GM19023 (cell line): ENCODE results near the gene GDAP1L1.

Source experiments
- ATAC-seq: cut with Tn5 transposase; IDR thresholded peaks from one replicate; pipeline ENCODE4 v1.9.1; 2021; ENCODE audit warnings: mild to moderate bottlenecking, moderate library complexity; ENCODE audit not compliant: unreplicated experiment

The GDAP1L1 gene

GRCh38 chr20:44247131-44247571 lies at the start of gene GDAP1L1:
GDAP1L1 (plus strand) TSS chr20:44247308; CDS start chr20:44247335, 27 bp downstream.
- no peak for ATAC-seq

- no peak for ATAC-seq
Observed at GRCh38 chr20:44198872-44199271, 48.2 kb upstream of the GDAP1L1 start.

DNA sequence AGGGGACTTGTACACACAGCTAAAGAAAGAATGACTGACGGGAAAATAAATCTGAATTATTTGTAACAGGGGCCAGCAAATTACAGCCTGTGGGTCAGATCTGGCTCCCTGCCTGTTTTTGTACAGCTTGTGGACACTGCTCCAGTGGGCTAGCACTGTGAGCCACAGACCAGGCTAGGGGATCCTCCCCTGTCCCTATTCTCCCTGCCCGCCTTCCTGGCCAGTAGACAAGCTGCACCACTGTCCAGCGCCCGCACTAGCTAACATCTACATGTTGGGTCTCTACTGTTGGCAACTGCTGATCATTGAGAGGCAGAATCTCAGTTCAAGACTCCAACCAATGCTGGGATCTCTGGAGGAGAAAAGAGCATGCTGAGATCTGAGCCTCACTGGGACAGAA lies 47.2 kb upstream of the GDAP1L1 start:
- no peak for ATAC-seq

DNA sequence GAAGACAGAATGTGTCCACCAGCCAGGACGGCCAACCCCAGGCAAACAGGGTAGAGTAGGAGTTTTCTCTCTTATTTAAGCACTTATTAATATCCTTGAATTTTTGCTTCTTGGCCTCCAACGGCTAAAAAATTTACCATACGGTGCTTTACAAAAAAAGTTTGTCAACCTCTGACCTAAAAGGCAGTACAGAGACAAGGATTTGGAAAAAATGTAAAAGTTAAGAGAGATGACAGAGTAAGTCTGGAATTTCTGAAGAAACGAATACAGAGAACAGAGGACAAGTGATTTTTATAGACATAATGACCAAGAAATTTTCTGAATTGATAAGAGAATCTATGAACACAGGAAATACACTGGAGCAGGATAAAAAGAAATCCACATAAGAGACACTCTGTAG lies 46.7 kb upstream of the GDAP1L1 start:
- ATAC-seq, result no peak

DNA sequence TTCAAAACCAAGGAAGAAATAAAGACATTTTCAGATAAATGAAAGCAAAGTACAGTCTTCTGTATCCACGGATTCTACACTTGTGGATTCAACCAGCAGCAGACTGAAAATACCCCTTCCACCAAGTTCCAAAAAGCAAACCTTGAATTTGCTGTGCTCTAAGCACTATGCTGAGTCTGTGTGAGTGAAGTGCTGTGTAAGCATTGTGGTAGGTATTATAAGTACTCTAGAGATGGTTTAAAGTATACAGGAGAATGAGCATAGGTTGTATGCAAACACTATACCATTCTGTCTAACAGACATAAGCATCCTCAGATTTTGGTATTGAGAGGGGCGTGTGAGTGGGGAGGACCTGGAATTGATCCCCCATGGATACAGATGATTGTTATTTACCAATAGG lies 46.1 kb upstream of the GDAP1L1 start:
- ATAC-seq, result no peak

DNA sequence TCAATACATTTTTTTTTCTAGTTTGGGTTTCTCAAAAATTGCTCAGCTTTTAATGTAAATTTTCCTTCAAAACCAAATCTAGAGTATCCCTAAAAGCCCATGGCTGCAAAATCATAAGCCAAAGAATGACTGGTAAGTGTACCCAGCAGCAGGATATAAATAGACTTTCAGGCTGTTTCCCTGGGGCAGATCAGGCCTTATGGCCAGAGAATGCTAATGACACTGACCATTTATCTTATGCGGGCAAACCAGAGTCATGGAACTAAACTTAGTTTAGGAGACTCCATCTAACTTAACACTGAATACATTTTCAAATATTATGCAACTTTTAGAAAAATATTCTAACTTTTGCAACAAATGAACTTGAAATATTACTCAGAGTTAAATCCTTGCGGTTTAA lies 43.9 kb upstream of the GDAP1L1 start:
- no peak for ATAC-seq

- no peak for ATAC-seq
Observed at GRCh38 chr20:44204156-44204831, 42.8 kb upstream of the GDAP1L1 start.

DNA sequence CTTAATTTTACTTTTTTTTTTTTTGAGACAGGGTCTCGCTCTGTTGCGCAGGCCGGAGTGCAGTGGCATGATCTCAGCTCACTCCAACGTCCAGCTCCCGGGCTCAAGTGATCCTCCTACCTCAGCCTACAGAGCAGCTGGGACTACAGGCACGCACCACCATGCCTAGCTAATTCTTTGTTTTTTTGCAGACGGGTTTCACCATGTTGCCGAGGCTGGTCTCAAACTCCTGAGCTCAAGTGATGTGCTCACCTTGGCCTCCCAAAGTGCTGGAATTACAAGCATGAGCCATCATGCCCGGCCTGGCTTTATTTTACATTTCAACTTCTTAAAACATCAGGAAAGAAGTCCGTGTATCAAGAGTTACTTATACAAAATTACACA lies 42.3 kb upstream of the GDAP1L1 start:
- ATAC-seq, result no peak

DNA sequence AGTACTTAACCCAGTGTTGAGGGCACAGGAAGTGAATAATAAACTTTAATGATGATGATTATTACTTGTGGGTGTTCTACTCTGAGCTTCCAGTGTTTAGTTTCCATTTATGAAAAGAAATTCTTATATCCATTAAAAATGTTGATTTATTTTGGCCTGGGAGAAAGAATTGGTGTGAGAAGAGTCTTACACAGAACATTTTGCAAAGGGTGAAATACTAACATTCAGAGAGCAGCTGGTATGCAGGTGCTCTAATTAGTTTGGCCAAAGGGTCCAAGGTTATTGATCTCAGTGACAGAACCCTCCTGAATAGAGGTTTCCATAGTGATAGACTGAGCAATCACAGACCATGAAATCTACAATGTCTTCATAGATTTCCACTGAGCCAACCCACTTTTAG lies 41.0 kb upstream of the GDAP1L1 start:
- no peak for ATAC-seq

DNA sequence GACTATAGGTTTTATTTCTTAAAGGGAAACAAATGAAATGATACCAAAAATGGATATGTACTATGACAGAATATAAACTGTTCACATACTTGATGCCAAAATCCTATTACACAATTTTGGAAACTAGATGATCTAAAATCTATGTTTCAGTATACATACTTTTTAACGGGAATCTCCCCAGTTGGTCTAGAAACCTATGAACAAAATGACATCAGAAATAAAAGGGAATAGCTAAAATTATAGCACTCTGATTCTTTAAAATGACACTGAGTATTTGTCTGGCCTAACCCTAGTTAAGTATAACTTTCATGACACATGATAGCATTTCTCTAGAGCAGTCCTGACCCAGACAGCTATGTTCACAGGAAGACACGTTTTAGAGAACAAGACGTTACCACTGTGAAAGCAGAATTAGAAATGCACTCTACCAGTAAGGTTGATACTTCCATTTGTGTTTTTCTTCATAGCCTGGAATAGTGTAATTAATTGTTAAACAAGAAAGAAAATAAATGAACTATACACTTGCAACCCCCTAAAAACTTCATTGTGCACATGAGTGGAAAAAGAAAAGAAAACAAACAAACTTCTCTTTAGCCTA lies 39.9 kb upstream of the GDAP1L1 start:
- ATAC-seq, result no peak

DNA sequence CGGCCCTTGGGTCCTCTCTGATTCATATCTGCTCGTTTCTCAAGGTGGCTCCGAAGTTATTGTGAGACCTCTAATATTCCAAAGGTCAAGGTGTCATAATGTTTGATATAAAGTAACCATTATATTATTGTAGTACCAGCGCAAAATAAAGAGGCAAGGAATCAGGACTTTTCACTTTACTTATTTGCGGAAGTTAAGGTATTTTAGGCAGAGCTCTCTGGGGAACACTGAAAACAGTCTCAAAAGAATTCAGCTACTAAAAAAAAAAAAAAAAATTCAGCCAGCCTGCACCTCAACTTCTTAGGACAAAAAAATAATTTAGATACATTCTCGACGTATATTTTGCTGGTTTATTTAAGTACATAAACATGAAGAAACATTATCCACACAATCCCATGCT lies 38.9 kb upstream of the GDAP1L1 start:
- ATAC-seq, result no peak

- ATAC-seq, result no peak
Observed at GRCh38 chr20:44208770-44209169, 38.3 kb upstream of the GDAP1L1 start.

- peak; percentile 2 for ATAC-seq
Observed at GRCh38 chr20:44209686-44210405, 37.3 kb upstream of the GDAP1L1 start.

DNA sequence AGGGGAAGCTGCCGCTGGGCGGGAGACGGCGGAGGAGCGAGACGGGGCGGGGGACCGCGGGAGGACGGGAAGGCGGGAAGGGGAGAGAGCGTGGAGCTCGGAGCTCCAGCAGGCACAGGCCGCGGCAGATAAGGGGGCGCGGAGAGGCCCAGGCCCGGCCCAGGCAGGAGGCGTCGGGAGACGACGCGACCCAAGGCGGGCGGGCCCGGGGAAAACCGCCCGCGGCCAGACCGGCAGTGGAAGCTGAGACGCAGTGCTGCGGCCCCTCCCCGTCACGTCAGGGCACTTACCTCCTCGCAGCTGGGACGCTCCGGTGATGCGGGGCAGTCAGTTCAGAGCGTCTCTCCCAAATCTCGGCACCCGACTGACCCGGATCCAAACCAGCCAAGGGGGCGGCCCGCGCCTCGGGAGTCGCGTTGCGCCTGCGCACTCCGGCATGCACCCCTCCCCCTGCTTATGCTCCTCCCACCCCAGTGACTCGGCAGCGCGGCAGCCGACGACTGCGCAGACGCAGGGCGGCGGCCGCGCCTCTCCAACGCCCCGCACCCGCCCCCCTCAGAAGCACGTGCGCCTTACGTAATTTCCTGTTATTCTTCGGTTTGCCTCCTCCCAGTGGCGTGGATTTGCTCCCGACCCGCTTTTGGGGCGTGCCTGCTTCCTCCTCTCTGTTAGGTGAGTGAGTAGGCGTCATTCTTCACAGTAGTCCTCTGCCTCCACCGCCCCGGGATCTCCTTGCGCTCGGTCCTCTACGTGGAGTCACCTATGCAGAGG lies 36.5 kb upstream of the GDAP1L1 start, which contains the start of gene OSER1:
Gene OSER1, minus strand, starts transcription at position 366 of the 771 bp plus-strand sequence. CDS start 3,814 bp downstream, outside the sequence.
- peak; percentile 76 for ATAC-seq

- no peak for ATAC-seq
Observed at GRCh38 chr20:44211177-44212039, 35.7 kb upstream of the GDAP1L1 start.

DNA sequence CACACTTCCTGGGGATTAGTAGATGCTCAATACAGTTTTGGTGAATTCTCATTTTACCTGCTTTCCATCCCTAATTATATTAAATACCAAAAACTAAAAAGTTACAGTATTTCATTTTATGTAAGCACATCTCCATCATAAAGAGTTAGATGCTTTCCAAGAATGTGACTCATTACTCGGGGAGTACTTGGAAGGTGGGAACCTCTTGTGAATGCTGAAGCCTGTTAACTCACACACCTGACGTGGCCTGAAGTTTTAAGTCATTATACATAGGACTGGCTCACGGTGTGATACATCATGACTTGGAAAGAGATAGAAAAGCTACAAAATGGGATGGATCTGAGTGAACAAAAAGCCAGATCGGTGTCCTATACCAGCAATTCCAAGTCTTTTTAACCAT lies 34.3 kb upstream of the GDAP1L1 start:
- ATAC-seq, result no peak

DNA sequence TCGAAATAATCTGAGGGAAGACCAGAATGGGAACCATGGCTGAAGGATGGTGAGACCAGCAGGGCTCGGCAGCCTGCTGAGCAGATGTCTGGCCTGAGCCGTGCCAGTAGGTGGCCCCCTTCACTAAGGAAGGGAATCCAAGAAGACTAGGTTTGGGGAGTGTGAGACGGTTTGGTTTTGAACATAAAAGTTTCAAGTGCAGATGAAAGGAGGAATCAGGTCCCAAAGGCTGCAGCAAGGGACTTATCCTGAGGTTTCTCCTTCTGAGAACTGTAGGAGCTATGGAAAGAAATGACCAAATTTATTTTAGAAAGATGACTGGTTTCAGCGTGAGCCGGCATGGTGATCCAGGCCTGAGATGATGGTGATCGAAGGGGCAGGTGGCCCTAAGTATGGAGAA lies 32.0 kb upstream of the GDAP1L1 start:
- no peak for ATAC-seq

- ATAC-seq, result no peak
Observed at GRCh38 chr20:44217342-44218092, 29.6 kb upstream of the GDAP1L1 start.

GRCh38 chr20:44218446-44218845 lies 28.7 kb upstream of the GDAP1L1 start:
- no peak for ATAC-seq
